CD4-positive, alpha-beta memory T cell (primary cell): Measurements from ENCODE around the gene PLCB1. TPM values are rescaled to one million over a fixed set of nuclear protein-coding genes. Genes with fewer than 3 reads are reported as not detected.

Source experiments
- CTCF ChIA-PET: fragments of 350-600 bp; sonication (Branson Sonifier 250); formaldehyde crosslinking; loops from one replicate; lab custom pipeline; 2021; ENCODE audit warnings: inconsistent platforms; ENCODE audit not compliant: partially characterized antibody; lab: Charles Lee
- POLR2A ChIA-PET: fragments of 350-600 bp; sonication (Branson Sonifier 250); formaldehyde crosslinking; loops from one replicate; lab custom pipeline; 2021; ENCODE audit not compliant: partially characterized antibody; lab: Charles Lee
- DNase-seq, 5 donors: peaks; one replicate each; pipeline versions ENCODE4 v3.0.0 to v3.0.0-alpha.2; 2020 to 2022; ENCODE audit warnings: mixed read lengths in 1 of 5
- H3K27ac ChIP-seq: one replicate; pipeline ENCODE4 v1.7.0; 2013; ENCODE audit warnings: low read depth, low read length
- H3K27me3 ChIP-seq: 2 replicates; pipeline ENCODE4 v1.7.0; 2013; ENCODE audit warnings: mild to moderate bottlenecking, low read length, moderate library complexity; ENCODE audit not compliant: insufficient read depth
- H3K36me3 ChIP-seq: 2 replicates; pipeline ENCODE4 v1.7.0; 2013; ENCODE audit warnings: mild to moderate bottlenecking, low read length, moderate library complexity; ENCODE audit not compliant: insufficient read depth
- H3K4me1 ChIP-seq: 2 replicates; pipeline ENCODE4 v1.7.0; 2013; ENCODE audit warnings: mild to moderate bottlenecking, low read length, moderate library complexity; ENCODE audit not compliant: insufficient read depth
- H3K4me3 ChIP-seq, 2 donors: one replicate each; pipeline ENCODE4 v1.7.0; 2013; ENCODE audit warnings: low read length in 2 of 2, mild to moderate bottlenecking in 1 of 2
- H3K9me3 ChIP-seq, 2 donors: one replicate each; pipeline ENCODE4 v1.7.0; 2013; ENCODE audit warnings: low read length in 2 of 2, control low read depth in 1 of 2; ENCODE audit not compliant: control insufficient read depth in 1 of 2
- H3K27ac Mint-ChIP-seq, 7 donors: one replicate each; pipeline ENCODE4 v1.8.0; 2020 to 2021; ENCODE audit warnings: mixed read lengths in 7 of 7, mild to moderate bottlenecking in 6 of 7, inconsistent platforms in 3 of 7, moderate library complexity in 3 of 7
- H3K27me3 Mint-ChIP-seq, 2 donors: one replicate each; pipeline ENCODE4 v1.8.0; 2020 to 2021; ENCODE audit warnings: mixed read lengths in 2 of 2
- H3K36me3 Mint-ChIP-seq, 2 donors: one replicate each; pipeline ENCODE4 v1.8.0; 2020 to 2021; ENCODE audit warnings: mixed read lengths in 2 of 2, inconsistent platforms in 1 of 2, mild to moderate bottlenecking in 1 of 2
- H3K4me1 Mint-ChIP-seq, 4 donors: one replicate each; pipeline ENCODE4 v1.8.0; 2020 to 2021; ENCODE audit warnings: mixed read lengths in 4 of 4, mild to moderate bottlenecking in 1 of 4
- H3K4me3 Mint-ChIP-seq, 8 donors: one replicate each; pipeline ENCODE4 v1.8.0; 2020 to 2021; ENCODE audit warnings: mixed read lengths in 8 of 8, mild to moderate bottlenecking in 7 of 8, moderate library complexity in 6 of 8, inconsistent platforms in 3 of 8
- H3K9me3 Mint-ChIP-seq, 8 donors: one replicate each; pipeline ENCODE4 v1.8.0; 2020 to 2021; ENCODE audit warnings: mixed read lengths in 8 of 8, mild to moderate bottlenecking in 5 of 8, inconsistent platforms in 3 of 8, moderate library complexity in 1 of 8
- intact Hi-C: fragments of 100-400 bp; cut with micrococcal nuclease; formaldehyde crosslinking; loops from one replicate; pipeline ENCODE4 v1.15.1; 2023
- polyA plus RNA-seq, 2 donors: library from polyadenylated mRNA; unstranded; fragments of 300-500 nt; fragmentation: Illumina TruSeq; gene quantifications; one replicate each; pipeline ENCODE4 v1.2.3, GENCODE V29; 2021
- total RNA-seq, 2 experiments: library from RNA; stranded (reverse); gene quantifications; one replicate each; pipeline ENCODE4 v1.2.3, GENCODE V29; 2021

PLCB1 gene
- total and polyA plus RNA-seq, 4 experiments from 2014 or later, result 5.5 to 9.6 (median 8.2) TPM

- Mint-ChIP-seq H3K4me1 (peaks cover 0 to 3% (median 0%) of the 10 kb centered on the region in 4 donors), H3K36me3 (peaks cover 5 to 8% of the 10 kb centered on the region in 2 donors), H3K27ac (peak overlapping the region in 1 of 7 donors; percentile 51), H3K27me3 (no peaks in the 10 kb centered on the region), H3K9me3 (peaks cover 0 to 1% (median 0%) of the 10 kb centered on the region in 8 donors), H3K4me3 (no peak overlapping the region)
- DNase-seq, result no peak
- Histone ChIP-seq H3K9me3 (no peaks in the 10 kb centered on the region), H3K36me3 (no peaks in the 10 kb centered on the region), H3K27me3 (no peaks in the 10 kb centered on the region), H3K4me1 (no peaks in the 10 kb centered on the region), H3K27ac (no peak overlapping the region), H3K4me3 (no peak overlapping the region)
- POLR2A ChIA-PET, result no interaction called here
- intact Hi-C loops, result no loop called here
- CTCF ChIA-PET, result interaction anchor here (2.5 kb wide), 1 partner anchor 23 kb away, joined by 7 read pairs; no protein-coding TSS in a partner anchor
These were observed 612.3 kb downstream of the PLCB1 start for GRCh38 chr20:8744228-8744844.

- Mint-ChIP-seq H3K4me3 (no peak overlapping the region), H3K27me3 (no peaks in the 10 kb centered on the region), H3K27ac (no peak overlapping the region), H3K9me3 (no peaks in the 10 kb centered on the region), H3K4me1 (peaks cover 0 to 3% (median 0%) of the 10 kb centered on the region in 4 donors), H3K36me3 (no peaks in the 10 kb centered on the region)
- H3K36me3 ChIP-seq, result no peaks in the 10 kb centered on the region
- H3K27me3 ChIP-seq, result no peaks in the 10 kb centered on the region
- DNase-seq, result no peak
- ChIA-PET POLR2A (no interaction called here), CTCF (interaction anchor here (0.7 to 4.7 kb wide), 4 partner anchors 8 to 38 kb away, joined by 3 to 22 read pairs (median 6); no protein-coding TSS in a partner anchor)
- intact Hi-C loops, result no loop called here
- H3K4me1 ChIP-seq, result no peaks in the 10 kb centered on the region
- no peaks in the 10 kb centered on the region for H3K9me3 ChIP-seq
- no peak overlapping the region for H3K4me3 ChIP-seq
- H3K27ac ChIP-seq, result no peak overlapping the region
These were observed 617.0 kb downstream of the PLCB1 start for GRCh38 chr20:8749101-8749500.

- no peak overlapping the region for H3K4me3 ChIP-seq
- Mint-ChIP-seq H3K27ac (no peak overlapping the region), H3K36me3 (no peaks in the 10 kb centered on the region), H3K27me3 (no peaks in the 10 kb centered on the region), H3K4me1 (peaks cover 0 to 3% (median 0%) of the 10 kb centered on the region in 4 donors), H3K4me3 (no peak overlapping the region), H3K9me3 (no peaks in the 10 kb centered on the region)
- no peaks in the 10 kb centered on the region for H3K27me3 ChIP-seq
- CTCF ChIA-PET, result interaction anchor here (0.6 to 4.7 kb wide), 10 partner anchors 10 to 765 kb away, joined by 3 to 22 read pairs (median 3); no protein-coding TSS in a partner anchor
- no peaks in the 10 kb centered on the region for H3K36me3 ChIP-seq
- intact Hi-C loops, result no loop called here
- no peaks in the 10 kb centered on the region for H3K9me3 ChIP-seq
- POLR2A ChIA-PET, result no interaction called here
- no peaks in the 10 kb centered on the region for H3K4me1 ChIP-seq
- DNase-seq, result no peak
- no peak overlapping the region for H3K27ac ChIP-seq
These were observed 617.9 kb downstream of the PLCB1 start for GRCh38 chr20:8749986-8750385.

- H3K9me3 ChIP-seq, result no peaks in the 10 kb centered on the region
- no peak for DNase-seq
- H3K36me3 Mint-ChIP-seq, result no peaks in the 10 kb centered on the region
- no peaks in the 10 kb centered on the region for H3K36me3 ChIP-seq
- no peaks in the 10 kb centered on the region for H3K9me3 Mint-ChIP-seq
- H3K4me1 ChIP-seq, result no peaks in the 10 kb centered on the region
- intact Hi-C loops, result no loop called here
- no peaks in the 10 kb centered on the region for H3K27me3 ChIP-seq
- H3K27me3 Mint-ChIP-seq, result no peaks in the 10 kb centered on the region
- no peak overlapping the region for H3K27ac ChIP-seq
- ChIA-PET POLR2A (no interaction called here), CTCF (interaction anchor here (0.7 to 1.5 kb wide), 2 partner anchors 8 to 9 kb away, joined by 3 to 5 read pairs; no protein-coding TSS in a partner anchor)
- H3K4me1 Mint-ChIP-seq, result peaks cover 0 to 14% (median 2%) of the 10 kb centered on the region in 4 donors
- no peak overlapping the region for H3K4me3 ChIP-seq
- no peak overlapping the region for H3K27ac Mint-ChIP-seq
- no peak overlapping the region for H3K4me3 Mint-ChIP-seq
These were observed 623.5 kb downstream of the PLCB1 start for GRCh38 chr20:8755340-8756118.

GRCh38 chr20:8756410-8756809, 624.3 kb downstream of the PLCB1 start:
- Mint-ChIP-seq H3K27ac (no peak overlapping the region), H3K4me1 (peaks cover 0 to 14% (median 2%) of the 10 kb centered on the region in 4 donors), H3K9me3 (no peaks in the 10 kb centered on the region), H3K4me3 (no peak overlapping the region), H3K27me3 (no peaks in the 10 kb centered on the region), H3K36me3 (peaks cover 0 to 5% of the 10 kb centered on the region in 2 donors)
- intact Hi-C loops, result no loop called here
- Histone ChIP-seq H3K27ac (no peak overlapping the region), H3K4me3 (no peak overlapping the region), H3K27me3 (no peaks in the 10 kb centered on the region), H3K4me1 (no peaks in the 10 kb centered on the region), H3K36me3 (no peaks in the 10 kb centered on the region), H3K9me3 (no peaks in the 10 kb centered on the region)
- ChIA-PET POLR2A (no interaction called here), CTCF (interaction anchor here (0.7 to 1.9 kb wide), 3 partner anchors 8 to 9 kb away, joined by 3 to 8 read pairs (median 5); no protein-coding TSS in a partner anchor)
- DNase-seq, result no peak

GRCh38 chr20:8757146-8757545, 625.1 kb downstream of the PLCB1 start:
- no peak overlapping the region for H3K4me3 ChIP-seq
- CTCF ChIA-PET, result interaction anchor here (1.0 to 1.9 kb wide), 4 partner anchors 9 to 36 kb away, joined by 3 to 8 read pairs (median 4); no protein-coding TSS in a partner anchor

More at GRCh38 chr20:8757146-8757545, 625.1 kb downstream of the PLCB1 start:
- Histone ChIP-seq H3K27ac (no peak overlapping the region), H3K27me3 (no peaks in the 10 kb centered on the region), H3K36me3 (no peaks in the 10 kb centered on the region), H3K4me1 (no peaks in the 10 kb centered on the region), H3K9me3 (no peaks in the 10 kb centered on the region)
- POLR2A ChIA-PET, result no interaction called here
- DNase-seq, result no peak
- Mint-ChIP-seq H3K36me3 (peaks cover 0 to 5% of the 10 kb centered on the region in 2 donors), H3K4me1 (peaks cover 0 to 14% (median 2%) of the 10 kb centered on the region in 4 donors), H3K27me3 (no peaks in the 10 kb centered on the region), H3K27ac (peak overlapping the region in 1 of 7 donors; percentile 3), H3K4me3 (no peak overlapping the region), H3K9me3 (no peaks in the 10 kb centered on the region)
- intact Hi-C loops, result no loop called here
